ENCODE measurements around the gene CACNA1C. TPM values are rescaled to one million over a fixed set of nuclear protein-coding genes. Genes with fewer than 3 reads are reported as not detected.

Gene CACNA1C
- total RNA-seq, 1 experiment from 2014 or later: 1.1 TPM

GRCh38 chr12:2053691-2054090 is 904 bp downstream of the CACNA1C start:
- no peak overlapping the region for H2BK120ac ChIP-seq (ENCODE audit: low read depth, low read length, poor library complexity, severe bottlenecking)
- H4K8ac ChIP-seq (replicated peaks; ENCODE audit: insufficient read length, low read depth, low read length): no peak overlapping the region
- H3K27ac ChIP-seq (ENCODE audit: insufficient read length, low read depth, low read length): no peak overlapping the region
- no peak overlapping the region for H2AK5ac ChIP-seq (ENCODE audit: insufficient read length, low read length)
- no peaks in the 10 kb centered on the region for H3K36me3 Mint-ChIP-seq (ENCODE audit: insufficient read depth in 1 of 3, low read depth in 3 of 3)
- H3K79me2 ChIP-seq (ENCODE audit: insufficient read depth, low read length): no peaks in the 10 kb centered on the region
- H2BK12ac ChIP-seq (ENCODE audit: insufficient read length, low read depth, low read length): no peak overlapping the region
- H4K20me1 ChIP-seq (ENCODE audit: control insufficient read depth, insufficient read depth, insufficient read length): no peaks in the 10 kb centered on the region
- WGBS (ENCODE audit: extremely low coverage, insufficient read length, low lambda C conversion rate): no CpG with 5 or more reads among the region's 60 CpGs
- no peak overlapping the region for H3K18ac ChIP-seq (ENCODE audit: insufficient read length, low read depth, low read length)
- no peak overlapping the region for H3K14ac ChIP-seq (ENCODE audit: insufficient read depth, low read length)
- no peaks in the 10 kb centered on the region for H3K79me1 ChIP-seq (ENCODE audit: insufficient read depth, low read depth, low read length, poor library complexity, severe bottlenecking)
- H3K4me2 ChIP-seq (ENCODE audit: insufficient read depth, insufficient read length, low read length): peak overlapping the region; percentile 76
- H3K23me2 ChIP-seq (ENCODE audit: insufficient read length, low read depth, low read length, poor library complexity, severe bottlenecking): peaks cover 11% of the 10 kb centered on the region
- peaks cover 40 to 54% of the 10 kb centered on the region in 2 experiments for H3K4me1 Mint-ChIP-seq
- H3K23ac ChIP-seq (ENCODE audit: insufficient read length, low read depth, low read length): no peak overlapping the region
- H2BK15ac ChIP-seq (ENCODE audit: low read depth, low read length): no peak overlapping the region
- no peaks in the 10 kb centered on the region; a peak in 1 of 5 replicates for H3K9me3 Mint-ChIP-seq
- H4K91ac ChIP-seq (ENCODE audit: insufficient read length, low read depth, low read length): no peak overlapping the region
- H3T11ph ChIP-seq (ENCODE audit: low read length): no peak overlapping the region
- no peak overlapping the region for H3K27ac Mint-ChIP-seq
- no peak overlapping the region for H4K5ac ChIP-seq (ENCODE audit: insufficient read length, low read depth, low read length)
- H3K4me3 Mint-ChIP-seq: no peak overlapping the region; a peak in 2 of 5 replicates
- DNase-seq: no peak
- H3K4me1 ChIP-seq (ENCODE audit: insufficient read depth, low read length): no peaks in the 10 kb centered on the region
- TF ChIP-seq CTCF (conservative IDR thresholded peaks at IDR 0.05): no peak
- no peak overlapping the region for H2BK20ac ChIP-seq (ENCODE audit: low read depth, low read length, poor library complexity, severe bottlenecking)
- no peak overlapping the region for H2BK5ac ChIP-seq (ENCODE audit: insufficient read length, low read length)
- H3K27me3 ChIP-seq (ENCODE audit: insufficient read depth, low read length): peaks cover 29% of the 10 kb centered on the region
- H2AFZ ChIP-seq (ENCODE audit: low read length): no peak overlapping the region
- no peaks in the 10 kb centered on the region for H3K9me3 ChIP-seq (ENCODE audit: control insufficient read depth, low read depth, low read length)
- no peak overlapping the region for H3K9ac ChIP-seq (ENCODE audit: extremely low read depth, insufficient read length, low read length)
- H3K27me3 Mint-ChIP-seq (ENCODE audit: low read depth): peaks cover 62% of the 10 kb centered on the region
- no peak overlapping the region for H3K4ac ChIP-seq (ENCODE audit: low read depth, low read length)
- H3K56ac ChIP-seq (ENCODE audit: insufficient read length, low read depth, low read length): no peak overlapping the region

Measured in H9 (cell line).